Fibroblast of skin of left biceps (primary cell): ENCODE measurements around the gene EVI2A.
A peak's percentile ranks its signal among the peaks of the same experiment; 100 is the strongest.

Source experiments
- DNase-seq, 2 experiments: peaks; one replicate each; pipeline ENCODE4 v3.0.0-alpha.2; 2013; ENCODE audit warnings: low read depth in 2 of 2

The EVI2A gene

DNA sequence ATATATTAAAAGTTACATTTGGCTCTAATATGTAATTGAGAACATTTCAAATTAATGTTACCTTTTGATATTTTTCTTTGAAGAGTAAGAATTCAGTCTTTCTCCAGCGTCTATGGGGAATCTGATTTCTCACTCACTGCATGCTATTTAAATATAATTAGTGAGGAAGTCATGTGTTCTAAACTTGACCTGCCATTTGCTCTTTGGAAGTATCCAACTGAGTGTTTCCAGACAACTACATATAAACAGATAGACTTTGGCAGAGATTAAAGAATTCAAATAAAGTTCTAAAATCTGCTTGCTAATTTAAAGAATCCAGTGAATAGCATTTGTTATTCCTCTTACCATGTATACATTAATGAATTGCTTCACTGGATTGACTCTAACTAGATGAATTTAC lies 47.9 kb downstream of the EVI2A start:
- DNase-seq: no peak

DNA sequence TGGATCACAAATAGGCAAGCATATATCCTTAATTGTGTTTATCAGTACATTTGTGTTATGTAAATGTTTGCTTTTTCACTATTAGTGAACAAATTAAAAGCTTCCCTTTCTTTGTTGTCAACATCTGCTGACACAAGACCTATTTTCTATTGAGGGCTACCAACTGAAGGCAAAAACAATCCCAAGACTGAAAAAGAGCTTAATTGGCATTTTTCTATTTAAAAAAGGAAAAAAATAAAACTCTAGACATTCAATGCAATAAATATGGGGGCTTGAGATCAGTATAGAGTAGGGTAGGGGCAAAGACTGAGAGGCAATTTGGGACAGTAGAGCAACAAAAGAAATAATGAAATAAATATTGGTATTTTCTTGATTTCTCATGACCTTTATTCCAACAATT lies 48.6 kb downstream of the EVI2A start:
- no peak for DNase-seq

DNA sequence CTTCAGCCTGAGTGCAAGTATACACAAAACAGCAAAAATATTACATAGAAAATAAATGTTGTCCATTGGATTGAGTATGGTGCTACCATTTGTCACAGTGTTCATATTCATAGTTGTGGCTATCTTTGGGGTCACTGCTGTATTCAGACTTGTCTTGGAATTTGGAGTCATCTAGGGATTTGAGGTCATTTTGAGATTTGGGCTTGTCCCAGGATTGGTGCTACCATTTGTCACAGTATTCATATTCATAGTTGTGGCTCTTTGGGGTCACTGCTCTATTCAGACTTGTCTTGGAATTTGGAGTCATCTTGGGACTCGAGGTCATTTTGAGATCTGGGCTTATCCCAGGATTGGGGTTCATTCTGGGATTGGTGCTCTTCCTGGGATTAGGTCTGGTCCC lies 49.2 kb downstream of the EVI2A start:
- no peak for DNase-seq

DNA sequence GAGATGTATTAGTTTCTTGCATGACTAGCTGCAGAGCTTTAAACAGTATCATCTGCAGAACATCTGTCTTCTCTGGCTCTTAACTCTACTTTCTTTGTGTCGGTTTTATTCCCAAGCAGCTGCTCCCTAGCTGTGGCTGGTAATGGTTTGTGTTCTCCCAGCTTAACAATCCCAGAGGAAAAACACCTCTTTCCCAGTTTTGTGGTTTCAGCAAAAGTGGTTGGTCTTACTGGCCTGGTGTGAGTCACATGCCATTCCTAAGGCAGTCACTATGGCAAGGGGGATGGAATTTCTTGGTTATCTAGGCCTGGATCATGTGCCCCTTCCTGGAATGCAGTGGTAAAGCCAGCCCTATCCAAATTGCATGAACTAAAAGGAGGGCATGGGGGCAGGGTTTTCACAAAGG lies 51.8 kb downstream of the EVI2A start:
- peak; percentile 98 for DNase-seq

DNA sequence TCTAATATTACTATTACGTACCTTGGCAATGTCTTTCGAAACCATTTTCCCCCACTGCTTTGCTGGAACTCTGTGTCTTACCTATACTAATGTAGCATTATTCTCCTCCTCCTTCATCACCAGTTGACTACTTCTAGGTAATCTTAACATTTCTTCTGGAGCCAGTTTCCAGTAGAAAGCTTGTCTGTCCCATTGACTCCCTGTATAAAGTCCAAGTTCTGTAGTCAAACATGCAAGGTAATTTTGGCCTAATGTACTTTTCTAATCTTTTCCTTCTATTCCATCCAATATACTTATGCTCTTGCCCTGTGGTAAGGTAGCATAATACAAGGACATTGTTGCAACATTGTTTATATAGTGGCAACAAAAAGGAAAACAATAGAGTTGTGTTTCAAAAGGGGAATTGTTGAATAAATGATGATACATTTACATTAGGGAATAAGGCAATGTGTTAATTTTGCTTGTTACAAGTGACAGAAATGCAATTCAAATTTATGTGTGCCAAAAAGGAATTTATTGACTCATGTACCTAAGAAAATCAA lies 52.3 kb downstream of the EVI2A start:
- DNase-seq: no peak
